Activated CD8-positive, alpha-beta memory T cell treated with anti-CD3 and anti-CD28 coated beads, Interleukin-2, amount 50 U/mL, for 48 hours (primary cell): ENCODE results near the gene CLEC11A.
"Not testable (repeated sequence)": the region's sequence is repeated elsewhere in the genome, so short reads cannot be mapped to it uniquely, and the experiment has no call there.

ENCODE experiments used
- DNase-seq: peaks from one replicate; pipeline ENCODE4 v3.0.0-alpha.2; 2020

CLEC11A gene

GRCh38 chr19:50723735-50724521 lies 764 bp downstream of the CLEC11A start:
- no peak for DNase-seq

- DNase-seq = peak; percentile 97
Observed at GRCh38 chr19:50724522-50725217, 1.5 kb downstream of the CLEC11A start.

GRCh38 chr19:50725218-50725910 lies 2.2 kb downstream of the CLEC11A start:
- no peak for DNase-seq

GRCh38 chr19:50725911-50726230 lies 2.7 kb downstream of the CLEC11A start:
- DNase-seq = no peak

GRCh38 chr19:50728084-50728737 lies 5.0 kb downstream of the CLEC11A start:
- DNase-seq = peak; percentile 90

- DNase-seq = no peak
Observed at GRCh38 chr19:50729894-50730293, 6.7 kb downstream of the CLEC11A start.

- no peak for DNase-seq
Observed at GRCh38 chr19:50735869-50736268, 12.7 kb downstream of the CLEC11A start.

GRCh38 chr19:50736338-50736737 lies 13.2 kb downstream of the CLEC11A start:
- no peak for DNase-seq

- DNase-seq = no peak
Observed at GRCh38 chr19:50739132-50739913, 16.2 kb downstream of the CLEC11A start.

GRCh38 chr19:50739914-50740426 lies 16.8 kb downstream of the CLEC11A start:
- DNase-seq = no peak

- DNase-seq = no peak
Observed at GRCh38 chr19:50741179-50741933, 18.2 kb downstream of the CLEC11A start.

GRCh38 chr19:50743537-50743936 lies 20.4 kb downstream of the CLEC11A start:
- no peak for DNase-seq

GRCh38 chr19:50745221-50745620 lies 22.1 kb downstream of the CLEC11A start:
- no peak for DNase-seq

- DNase-seq = not testable (repeated sequence)
Observed at GRCh38 chr19:50747141-50747540, 24.0 kb downstream of the CLEC11A start.

- no peak for DNase-seq
Observed at GRCh38 chr19:50749490-50749889, 26.3 kb downstream of the CLEC11A start.

GRCh38 chr19:50750010-50750409 lies 26.8 kb downstream of the CLEC11A start:
- DNase-seq = no peak

- DNase-seq = no peak
Observed at GRCh38 chr19:50753879-50754278, 30.7 kb downstream of the CLEC11A start.

GRCh38 chr19:50756244-50756643 lies 33.1 kb downstream of the CLEC11A start:
- not testable (repeated sequence) for DNase-seq

- DNase-seq = not testable (repeated sequence)
Observed at GRCh38 chr19:50757624-50758023, 34.5 kb downstream of the CLEC11A start.

- DNase-seq = not testable (repeated sequence)
Observed at GRCh38 chr19:50759076-50759475, 35.9 kb downstream of the CLEC11A start.

- no peak for DNase-seq
Observed at GRCh38 chr19:50759886-50760285, 36.7 kb downstream of the CLEC11A start.
